HG03139 (cell line): ENCODE results near the gene LAT.
"Not testable (repeated sequence)": the region's sequence is repeated elsewhere in the genome, so short reads cannot be mapped to it uniquely, and the experiment has no call there.

ENCODE experiments used
- ATAC-seq: cut with Tn5 transposase; IDR thresholded peaks from one replicate; pipeline ENCODE4 v1.9.1; 2021; ENCODE audit not compliant: unreplicated experiment

LAT gene, protein sequence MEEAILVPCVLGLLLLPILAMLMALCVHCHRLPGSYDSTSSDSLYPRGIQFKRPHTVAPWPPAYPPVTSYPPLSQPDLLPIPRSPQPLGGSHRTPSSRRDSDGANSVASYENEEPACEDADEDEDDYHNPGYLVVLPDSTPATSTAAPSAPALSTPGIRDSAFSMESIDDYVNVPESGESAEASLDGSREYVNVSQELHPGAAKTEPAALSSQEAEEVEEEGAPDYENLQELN

DNA sequence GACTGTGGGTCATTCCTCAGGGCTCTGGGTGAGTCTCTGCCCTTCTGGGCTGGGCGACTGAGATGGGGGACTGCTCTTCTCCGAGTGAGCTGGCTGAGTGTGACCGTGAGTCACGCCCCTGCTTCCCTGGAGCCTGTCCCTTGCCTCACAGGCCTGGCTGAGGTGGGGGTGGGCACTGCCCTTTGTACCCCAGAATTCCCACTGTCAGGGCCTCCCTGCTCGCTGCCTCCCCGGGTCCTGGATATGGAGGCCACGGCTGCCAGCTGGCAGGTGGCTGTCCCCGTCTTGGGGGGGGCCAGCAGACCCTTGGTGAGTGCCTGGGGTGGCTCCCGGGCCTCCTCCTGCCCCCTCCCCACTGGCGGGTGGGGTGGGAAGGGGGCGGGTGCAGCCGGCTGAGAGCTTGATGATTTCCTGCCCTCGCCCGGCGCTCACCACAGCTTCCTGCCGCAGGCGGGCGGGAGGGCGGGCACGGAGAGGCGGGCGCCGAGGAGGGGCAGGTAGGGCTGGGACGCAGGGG is at the start of gene LAT:
TSS of gene LAT (plus strand) at position 434 of the 517 bp plus-strand sequence. CDS start 366 bp downstream, outside the sequence.
- no peak for ATAC-seq

DNA sequence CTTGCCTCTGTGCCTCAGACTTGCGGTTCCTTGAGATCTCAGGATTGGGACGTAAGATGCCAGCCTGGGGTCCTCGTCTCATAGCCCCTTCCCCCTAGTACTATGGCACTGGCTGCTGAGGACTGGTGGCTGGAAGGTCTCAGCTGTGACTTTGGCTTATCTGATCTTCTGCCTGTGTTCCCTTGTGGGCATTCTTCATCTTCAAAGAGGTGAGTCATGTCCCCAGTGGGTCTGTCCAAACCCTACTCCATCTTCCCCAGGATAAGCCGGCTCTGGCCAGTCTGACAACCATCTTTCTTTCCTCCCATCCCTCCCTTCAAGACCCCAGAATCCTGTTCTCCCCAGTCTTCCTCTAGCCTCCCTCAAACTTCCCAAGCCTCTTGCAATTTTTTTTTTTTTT is 49.5 kb upstream of the LAT start:
- ATAC-seq = no peak

- ATAC-seq = peak; percentile 62
Measured at GRCh38 chr16:28935924-28936783, 48.7 kb upstream of the LAT start.

DNA sequence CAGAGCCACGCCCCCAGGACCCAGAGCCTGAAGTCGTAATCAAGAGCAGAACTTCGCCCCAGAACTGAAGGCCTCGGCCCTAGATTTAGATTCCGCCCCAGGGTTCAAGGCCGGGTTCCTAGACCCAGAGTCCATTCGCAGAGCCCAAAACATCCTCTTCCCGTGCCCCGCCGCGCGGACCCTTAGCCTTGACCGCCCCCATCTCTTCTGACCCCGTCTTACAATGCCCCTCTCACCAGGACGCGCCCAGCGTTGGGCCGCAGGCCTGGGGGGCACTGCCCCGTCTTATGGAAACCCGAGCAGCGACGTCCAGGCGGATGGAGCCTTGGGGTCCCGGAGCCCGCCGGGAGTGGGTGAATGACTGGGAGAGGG is 48.1 kb upstream of the LAT start:
- ATAC-seq = no peak

DNA sequence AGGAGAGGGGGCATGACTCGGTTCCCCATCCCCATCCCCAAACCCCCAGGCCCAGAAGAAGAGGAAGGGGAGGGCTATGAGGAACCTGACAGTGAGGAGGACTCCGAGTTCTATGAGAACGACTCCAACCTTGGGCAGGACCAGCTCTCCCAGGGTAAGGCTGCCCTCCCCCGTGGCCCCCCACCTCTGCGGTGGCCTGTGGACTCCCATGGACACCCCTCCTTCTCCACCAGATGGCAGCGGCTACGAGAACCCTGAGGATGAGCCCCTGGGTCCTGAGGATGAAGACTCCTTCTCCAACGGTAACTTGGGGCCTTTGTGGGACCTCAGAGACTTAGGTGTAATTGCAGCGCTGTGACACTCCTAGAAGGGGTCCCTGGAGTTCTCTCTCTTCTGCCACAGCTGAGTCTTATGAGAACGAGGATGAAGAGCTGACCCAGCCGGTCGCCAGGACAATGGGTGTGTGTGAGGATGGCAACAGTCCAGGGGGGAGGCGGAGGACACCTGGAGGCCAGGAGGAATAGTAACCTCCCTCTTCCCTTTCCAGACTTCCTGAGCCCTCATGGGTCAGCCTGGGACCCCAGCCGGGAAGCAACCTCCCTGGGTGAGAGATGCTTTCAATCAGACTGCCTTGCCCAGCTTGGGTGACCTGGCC is 47.5 kb upstream of the LAT start:
- ATAC-seq = no peak

- no peak for ATAC-seq
Measured at GRCh38 chr16:28938721-28939120, 46.1 kb upstream of the LAT start.

DNA sequence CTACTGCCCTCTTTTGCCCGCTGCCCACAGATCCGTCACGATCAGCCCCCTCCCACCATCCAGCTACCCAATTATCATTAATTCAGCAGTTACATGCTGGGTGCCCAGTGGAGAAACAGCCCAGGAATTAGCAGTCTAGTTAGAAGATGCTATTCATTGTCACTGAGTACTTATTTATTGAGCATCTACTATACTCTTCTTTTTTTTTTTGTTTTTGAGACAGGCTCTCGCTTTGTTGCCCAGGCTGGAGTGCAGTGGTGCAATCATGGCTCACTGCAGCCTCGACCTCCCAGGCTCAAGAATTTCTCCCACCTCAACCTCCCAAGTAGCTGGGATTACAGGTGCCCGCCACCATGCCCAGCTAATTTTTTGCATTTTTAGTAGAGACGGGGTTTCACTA is 45.0 kb upstream of the LAT start:
- ATAC-seq = not testable (repeated sequence)

DNA sequence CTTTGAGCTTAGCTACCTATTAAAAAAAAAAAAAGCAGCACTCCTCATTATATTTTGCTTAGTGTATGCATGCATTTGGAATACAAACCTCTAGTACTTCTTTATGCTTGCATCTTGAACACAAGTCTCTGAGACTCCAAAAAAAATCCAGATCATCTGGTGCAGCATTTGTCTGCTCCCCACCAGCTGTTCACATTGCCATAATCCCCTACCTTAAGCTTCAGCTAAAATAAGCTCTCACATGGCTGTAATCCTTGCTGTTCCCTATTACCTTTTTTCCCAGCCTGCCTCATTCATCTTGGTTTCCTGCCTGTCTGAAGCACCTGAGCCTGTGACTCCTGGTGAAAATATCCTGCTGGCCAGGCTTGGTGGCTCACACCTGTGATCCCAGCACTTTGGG is 41.6 kb upstream of the LAT start:
- no peak for ATAC-seq

- ATAC-seq = no peak
Measured at GRCh38 chr16:28946681-28947080, 38.2 kb upstream of the LAT start.

- peak; percentile 93 for ATAC-seq
Measured at GRCh38 chr16:28950648-28951409, 34.0 kb upstream of the LAT start, which contains the start of gene NFATC2IP. Gene NFATC2IP, plus strand, starts transcription at chr16:28950937. Its CDS starts 75 bp downstream, at chr16:28951012.

GRCh38 chr16:28951410-28951943 is 33.4 kb upstream of the LAT start:
- no peak for ATAC-seq

DNA sequence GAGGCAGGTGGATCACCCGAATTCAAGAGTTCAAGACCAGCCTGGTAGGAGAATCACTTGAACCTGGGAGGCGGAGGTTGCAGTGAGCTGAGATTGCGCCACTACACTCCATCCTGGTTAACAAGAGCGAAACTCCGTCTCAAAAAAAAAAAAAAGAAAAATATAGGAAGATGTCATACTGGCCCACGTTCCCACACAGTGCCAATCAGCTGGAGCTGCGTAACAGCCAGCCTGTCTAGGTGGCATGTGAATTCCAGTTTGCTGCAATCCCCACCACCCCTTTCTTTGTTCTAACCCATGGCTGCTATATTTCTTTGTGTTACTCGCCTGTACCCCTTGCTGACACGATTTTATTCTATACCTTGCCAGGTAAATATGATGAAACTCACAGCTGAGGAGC is 26.6 kb upstream of the LAT start:
- ATAC-seq = no peak

- ATAC-seq = no peak
Measured at GRCh38 chr16:28958836-28959235, 26.0 kb upstream of the LAT start.

DNA sequence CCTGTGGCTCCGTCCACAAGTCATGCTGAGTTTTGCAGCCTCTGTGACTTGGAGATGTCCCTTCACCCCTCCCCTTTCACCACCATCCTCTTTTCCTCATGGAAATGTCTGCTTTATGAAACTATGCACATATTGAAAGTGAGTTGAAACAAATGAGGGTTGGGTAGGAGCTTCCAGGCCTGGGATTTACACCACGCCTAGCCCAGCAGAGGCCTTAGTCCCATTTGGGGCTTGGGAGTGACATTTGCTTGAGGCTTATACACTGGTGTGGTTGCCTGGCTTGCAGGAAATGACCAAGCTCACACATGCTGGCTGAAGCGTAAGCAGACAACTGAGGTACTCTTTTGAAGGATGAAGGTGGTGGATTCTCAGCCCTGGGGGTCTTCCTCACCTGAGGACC is 20.8 kb upstream of the LAT start:
- ATAC-seq = no peak

DNA sequence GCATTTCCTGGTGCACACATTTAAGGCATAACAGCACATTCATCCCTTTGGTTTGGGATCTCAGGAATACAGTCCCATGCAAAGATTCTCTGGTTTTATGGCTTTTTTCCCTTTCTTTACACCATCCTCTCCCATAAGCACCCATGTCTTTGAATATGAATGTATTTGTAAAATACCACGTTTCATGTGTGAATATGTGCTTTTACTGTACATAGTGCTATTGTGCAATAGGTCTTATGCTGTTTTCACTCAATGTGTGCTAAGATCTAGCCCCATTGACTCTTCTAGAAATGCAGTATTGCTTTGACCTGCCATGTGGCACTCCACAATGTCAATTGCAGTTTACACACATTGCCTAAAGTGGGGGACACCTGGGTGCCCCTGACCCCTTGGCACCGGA is 20.4 kb upstream of the LAT start:
- no peak for ATAC-seq

DNA sequence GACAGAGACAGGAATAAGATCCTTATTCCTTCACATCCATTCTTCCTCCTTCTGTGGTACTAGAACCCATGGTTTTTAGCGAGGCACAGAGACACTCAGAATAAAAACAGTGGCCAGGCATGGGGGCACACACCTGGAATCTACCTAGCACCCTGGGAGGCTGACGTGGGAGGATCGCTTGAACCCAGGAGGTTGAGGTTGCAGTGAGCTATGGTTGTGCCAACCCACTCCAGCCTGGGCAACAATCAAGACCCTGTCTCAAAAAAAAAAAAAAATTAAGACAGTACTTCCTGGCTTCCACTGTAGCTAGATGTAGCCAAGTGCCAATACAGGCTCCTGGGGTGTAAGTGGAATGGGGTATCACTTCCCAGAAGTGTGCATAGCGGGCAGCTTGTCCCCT is 17.7 kb upstream of the LAT start:
- no peak for ATAC-seq

GRCh38 chr16:28969696-28970095 is 15.2 kb upstream of the LAT start:
- ATAC-seq = not testable (repeated sequence)

DNA sequence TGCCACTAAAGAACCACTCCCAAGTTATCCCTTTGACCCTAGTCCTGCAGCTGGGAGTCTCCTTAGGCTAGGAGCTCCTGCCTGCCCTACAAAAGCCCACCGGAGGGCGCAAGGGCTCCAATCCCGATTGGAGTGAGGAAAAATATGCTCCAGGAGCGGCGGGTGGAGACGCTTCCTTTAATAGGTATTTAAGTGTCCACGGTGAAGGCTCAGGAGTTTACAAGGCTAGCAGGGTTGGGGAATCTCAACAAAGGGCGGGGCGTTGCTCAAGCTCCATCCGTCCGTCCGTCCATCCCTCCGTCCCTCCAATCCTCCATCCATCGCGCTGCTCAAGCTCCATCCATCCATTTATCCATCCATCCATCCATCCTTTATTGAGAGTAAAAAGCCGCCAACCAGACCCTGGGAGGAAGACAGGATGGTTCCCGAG is 10.8 kb upstream of the LAT start:
- no peak for ATAC-seq

- peak; percentile 81 for ATAC-seq
Measured at GRCh38 chr16:28974437-28975157, 10.3 kb upstream of the LAT start, which contains the start of gene SPNS1. Gene SPNS1, plus strand, starts transcription at chr16:28974778. Its CDS starts 374 bp downstream, at chr16:28975152.

GRCh38 chr16:28975158-28975599 is 9.7 kb upstream of the LAT start:
- ATAC-seq = peak; percentile 8
